Smooth muscle cell (in vitro differentiated cells): Measurements from ENCODE around the gene STK10. TPM values are rescaled to one million over a fixed set of nuclear protein-coding genes. Genes with fewer than 3 reads are reported as not detected.

ENCODE experiments used
- DNase-seq: peaks from one replicate; lab custom pipeline; 2025; ENCODE audit not compliant: unreplicated experiment; lab: John Stamatoyannopoulos, UW
- H2AFZ ChIP-seq: fragments of 200-600 bp; sonication (generic); 2 replicates; pipeline ENCODE4 v1.6.0; 2016; ENCODE audit warnings: antibody characterized with exemption, low read depth, mild to moderate bottlenecking
- H3F3A ChIP-seq: fragments of 200-600 bp; sonication (generic); 2 replicates; pipeline ENCODE4 v1.6.0; 2017; ENCODE audit warnings: antibody characterized with exemption, low read depth
- H3K27ac ChIP-seq: fragments of 200-600 bp; sonication (generic); 2 replicates; pipeline ENCODE4 v1.5.1; 2016; ENCODE audit warnings: low read depth, mild to moderate bottlenecking
- H3K27me3 ChIP-seq: fragments of 200-600 bp; sonication (generic); 2 replicates; pipeline ENCODE4 v1.6.1; 2016; ENCODE audit warnings: low read depth, mild to moderate bottlenecking
- H3K36me3 ChIP-seq: fragments of 200-600 bp; sonication (generic); 2 replicates; pipeline ENCODE4 v1.5.1; 2016; ENCODE audit warnings: low read depth
- H3K4me1 ChIP-seq: fragments of 200-600 bp; sonication (generic); 2 replicates; pipeline ENCODE4 v1.5.1; 2016; ENCODE audit warnings: low read depth
- H3K4me2 ChIP-seq: fragments of 200-600 bp; sonication (generic); 2 replicates; pipeline ENCODE4 v1.6.0; 2016; ENCODE audit warnings: mild to moderate bottlenecking
- H3K4me3 ChIP-seq: fragments of 200-600 bp; sonication (generic); 2 replicates; pipeline ENCODE4 v1.5.1; 2016; ENCODE audit warnings: mild to moderate bottlenecking
- H3K79me2 ChIP-seq: fragments of 200-600 bp; sonication (generic); 2 replicates; pipeline ENCODE4 v1.6.0; 2016; ENCODE audit warnings: low read depth, mild to moderate bottlenecking
- H3K9ac ChIP-seq: fragments of 200-600 bp; sonication (generic); 2 replicates; pipeline ENCODE4 v1.6.0; 2016; ENCODE audit warnings: low read depth
- H3K9me3 ChIP-seq: fragments of 200-600 bp; sonication (generic); replicated peaks from 2 replicates; pipeline ENCODE4 v1.5.1; 2016; ENCODE audit warnings: low read depth
- H4K20me1 ChIP-seq: fragments of 200-600 bp; sonication (generic); 2 replicates; pipeline ENCODE4 v1.6.0; 2016; ENCODE audit warnings: low read depth
- CTCF ChIP-seq: fragments of 200-600 bp; sonication (generic); IDR thresholded peaks from 2 replicates; pipeline ENCODE4 v1.5.1; 2017; ENCODE audit warnings: borderline replicate concordance, mild to moderate bottlenecking, antibody characterized with exemption; ENCODE audit not compliant: insufficient read depth, poor library complexity, severe bottlenecking
- WGBS: methylation state at CpG from one replicate; pipeline ENCODE4 v1.1.7; 2016; ENCODE audit warnings: low lambda C conversion rate; 5-methylcytosine and 5-hydroxymethylcytosine counted together
- polyA plus RNA-seq: library from polyadenylated mRNA; unstranded; fragments of >200 nt; fragmentation: Nextera tagmentation; extraction: Ambion mirVana; gene quantifications from 2 replicates; pipeline ENCODE4 v1.2.1, GENCODE V29; 2016
- total RNA-seq: library from RNA; depleted of rRNA; stranded (reverse); fragments of >200 nt; gene quantifications from 2 replicates; pipeline ENCODE4 v1.2.3, GENCODE V29; 2014

The STK10 gene
- total and polyA plus RNA-seq, 2 experiments from 2014 or later, result 10.7 to 26.0 TPM

- H2AFZ ChIP-seq, result no peak overlapping the region
- no peak overlapping the region for H3K27ac ChIP-seq
- no peaks in the 10 kb centered on the region for H3K36me3 ChIP-seq
- no peak for DNase-seq
- H3K9ac ChIP-seq, result no peak overlapping the region
- no peaks in the 10 kb centered on the region for H3K27me3 ChIP-seq
- H3K9me3 ChIP-seq, result no peaks in the 10 kb centered on the region
- H3K4me1 ChIP-seq, result no peaks in the 10 kb centered on the region
- H3F3A ChIP-seq, result no peaks in the 10 kb centered on the region
- H3K4me2 ChIP-seq, result no peak overlapping the region
- H3K79me2 ChIP-seq, result no peaks in the 10 kb centered on the region
- H4K20me1 ChIP-seq, result no peaks in the 10 kb centered on the region
- WGBS, result 97% methylated on average over 9 of the region's 9 CpGs
- H3K4me3 ChIP-seq, result no peak overlapping the region
- TF ChIP-seq CTCF, result no peak
These were observed 123.3 kb downstream of the STK10 start for GRCh38 chr5:172064766-172065165.

GRCh38 chr5:172064358-172064757 is 123.7 kb downstream of the STK10 start:
- H3K79me2 ChIP-seq, result no peaks in the 10 kb centered on the region

GRCh38 chr5:172063463-172064235 is 124.4 kb downstream of the STK10 start:
- Histone ChIP-seq H3F3A (no peaks in the 10 kb centered on the region), H3K4me2 (no peak overlapping the region), H3K79me2 (no peaks in the 10 kb centered on the region), H2AFZ (no peak overlapping the region), H3K9ac (no peak overlapping the region), H3K4me3 (no peak overlapping the region), H3K27me3 (no peaks in the 10 kb centered on the region), H4K20me1 (no peaks in the 10 kb centered on the region), H3K27ac (no peak overlapping the region), H3K36me3 (no peaks in the 10 kb centered on the region), H3K4me1 (no peaks in the 10 kb centered on the region), H3K9me3 (no peaks in the 10 kb centered on the region)
- 84% methylated on average over 15 of the region's 15 CpGs for WGBS
- no peak for DNase-seq
- no peak for TF ChIP-seq CTCF

More at GRCh38 chr5:172064358-172064757, 123.7 kb downstream of the STK10 start:
- Histone ChIP-seq H3K4me3 (no peak overlapping the region), H3K4me2 (no peak overlapping the region), H3K27ac (no peak overlapping the region), H3F3A (no peaks in the 10 kb centered on the region), H3K36me3 (no peaks in the 10 kb centered on the region), H4K20me1 (no peaks in the 10 kb centered on the region), H3K4me1 (no peaks in the 10 kb centered on the region), H3K27me3 (no peaks in the 10 kb centered on the region), H3K9ac (no peak overlapping the region), H3K9me3 (no peaks in the 10 kb centered on the region), H2AFZ (no peak overlapping the region)
- no peak for TF ChIP-seq CTCF
- no peak for DNase-seq
- WGBS, result 96% methylated on average over 5 of the region's 5 CpGs

GRCh38 chr5:172059661-172060100 is 128.3 kb downstream of the STK10 start:
- Histone ChIP-seq H2AFZ (no peak overlapping the region), H3K27me3 (no peaks in the 10 kb centered on the region), H3K4me3 (no peak overlapping the region), H3K4me2 (no peak overlapping the region), H4K20me1 (no peaks in the 10 kb centered on the region), H3K9me3 (no peaks in the 10 kb centered on the region), H3K9ac (no peak overlapping the region), H3K79me2 (no peaks in the 10 kb centered on the region), H3F3A (no peaks in the 10 kb centered on the region), H3K36me3 (no peaks in the 10 kb centered on the region), H3K4me1 (no peaks in the 10 kb centered on the region), H3K27ac (no peak overlapping the region)
- WGBS, result 64% methylated on average over 5 of the region's 5 CpGs
- no peak for DNase-seq
- TF ChIP-seq CTCF, result peak; percentile 57
